ENCODE data around the gene S100A16.
"Not testable (repeated sequence)": the region's sequence is repeated elsewhere in the genome, so short reads cannot be mapped to it uniquely, and the experiment has no call there.

The S100A16 gene, protein sequence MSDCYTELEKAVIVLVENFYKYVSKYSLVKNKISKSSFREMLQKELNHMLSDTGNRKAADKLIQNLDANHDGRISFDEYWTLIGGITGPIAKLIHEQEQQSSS

DNA sequence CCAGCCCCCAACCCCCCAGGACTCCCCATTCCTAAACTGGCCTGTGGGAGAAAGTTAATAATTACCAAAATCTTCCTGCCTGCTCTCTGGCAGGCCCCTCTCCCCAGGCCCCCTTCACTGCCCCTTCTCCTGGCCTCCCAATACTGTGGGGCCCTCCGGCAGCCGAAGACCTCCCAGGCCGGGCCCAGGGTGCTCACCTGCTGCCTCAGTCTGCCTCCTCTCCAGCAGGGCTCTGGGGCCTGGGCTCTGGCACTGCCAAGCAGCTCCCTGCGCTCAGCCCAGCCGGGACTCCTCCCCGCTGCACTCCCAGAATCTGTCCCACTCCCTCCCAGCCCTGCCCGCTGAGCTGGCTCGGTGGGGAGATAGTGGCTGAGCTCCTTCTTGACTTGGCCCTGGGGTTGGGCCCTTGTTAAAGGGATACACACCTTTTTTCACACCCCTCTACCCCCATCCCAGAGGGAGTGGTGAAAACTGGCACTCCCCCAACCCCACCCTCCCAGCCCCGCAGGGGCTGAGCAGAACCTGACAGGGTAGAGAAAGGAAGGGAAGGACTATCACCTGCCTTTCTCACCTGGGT, at the start of gene S100A16:
TSS of gene S100A16 (minus strand) at position 383 of the 577 bp plus-strand sequence. CDS start 4,986 bp downstream, outside the sequence.
- DNase-seq = peak; percentile 66

DNA sequence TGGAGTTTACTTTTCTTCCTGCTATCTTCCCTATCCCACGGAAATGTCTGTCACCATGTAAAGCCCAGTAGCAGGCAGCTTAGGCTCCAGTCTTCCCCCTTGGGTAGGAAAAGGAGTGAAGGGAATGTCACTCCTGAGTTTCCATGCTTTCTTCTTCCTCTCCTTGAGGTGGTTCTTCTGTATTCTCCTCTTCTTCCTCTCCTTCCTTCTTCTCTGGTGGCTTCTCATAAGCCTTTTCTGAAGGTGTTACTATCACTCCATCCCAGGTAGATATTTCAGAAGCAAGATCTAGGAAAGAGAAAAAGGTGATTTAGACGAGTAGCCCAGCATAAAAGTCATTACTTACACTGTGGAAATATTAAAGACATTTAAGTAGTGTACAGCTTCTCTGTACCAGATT, 49.3 kb upstream of the S100A16 start:
- DNase-seq = no peak

DNA sequence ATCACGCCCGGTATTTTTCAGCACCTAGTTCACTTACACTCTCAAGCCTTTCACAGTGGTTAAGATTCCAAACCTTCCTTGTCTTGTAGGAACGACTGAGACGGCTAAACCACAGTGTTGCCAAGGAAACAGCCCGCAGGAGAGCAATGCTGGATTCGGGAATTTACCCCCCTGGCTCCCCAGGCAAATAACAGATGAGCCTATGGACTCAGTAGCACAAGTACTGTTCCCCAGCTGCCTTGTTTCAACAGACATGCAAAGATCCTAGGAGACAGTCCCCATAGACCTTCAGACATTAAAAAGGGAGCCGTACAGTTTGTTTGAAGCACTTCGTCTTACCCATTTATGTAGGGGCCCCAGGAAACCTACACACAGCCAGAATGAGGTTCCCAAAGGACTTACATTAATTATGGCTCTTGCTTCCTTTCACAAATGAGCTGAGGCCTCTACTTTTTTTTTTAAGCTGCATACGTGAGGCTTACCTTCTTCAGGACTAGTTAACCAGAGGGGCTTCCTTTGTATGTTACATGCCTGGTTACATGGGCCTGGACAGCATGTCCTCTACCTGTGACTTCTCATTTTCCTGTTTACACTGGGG, 48.3 kb upstream of the S100A16 start:
- peak; percentile 30 for DNase-seq

DNA sequence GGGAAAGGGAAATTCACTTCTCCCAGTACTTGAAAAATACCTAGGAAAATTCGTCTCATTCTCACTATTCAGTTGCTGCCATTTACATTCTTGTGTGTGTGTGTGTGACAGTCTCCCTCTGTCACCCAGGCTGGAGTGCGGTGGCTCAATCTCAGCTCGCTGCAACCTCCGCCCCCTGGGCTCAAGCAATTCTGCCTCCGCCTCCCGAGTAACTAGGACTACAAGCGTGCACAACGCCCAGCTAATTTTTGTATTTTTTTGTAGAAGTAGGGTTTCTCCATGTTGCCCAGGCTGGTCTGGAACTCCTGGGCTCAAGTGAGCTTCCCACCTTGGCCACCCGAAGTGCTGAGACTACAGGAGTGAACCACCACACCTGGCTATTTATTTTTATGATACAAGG, 46.7 kb upstream of the S100A16 start:
- no peak for DNase-seq

DNA sequence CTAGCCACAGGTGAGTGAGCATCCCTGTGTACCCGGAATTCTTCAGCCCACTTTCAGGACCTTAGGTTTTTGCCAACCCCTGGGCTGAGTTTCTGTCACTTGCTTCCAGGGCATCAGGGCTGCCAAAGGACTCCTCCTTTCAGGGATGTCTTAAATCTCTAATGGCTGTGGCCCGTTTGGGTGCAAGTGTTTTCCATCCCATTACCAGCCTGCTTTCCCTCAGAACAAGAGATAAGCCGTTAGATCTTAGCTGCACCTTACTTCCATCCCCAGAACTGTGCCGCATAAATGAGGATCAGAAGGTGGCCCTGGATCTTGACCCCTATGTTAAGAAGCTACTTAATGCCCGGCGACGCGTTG, 46.2 kb upstream of the S100A16 start:
- DNase-seq = no peak

DNA sequence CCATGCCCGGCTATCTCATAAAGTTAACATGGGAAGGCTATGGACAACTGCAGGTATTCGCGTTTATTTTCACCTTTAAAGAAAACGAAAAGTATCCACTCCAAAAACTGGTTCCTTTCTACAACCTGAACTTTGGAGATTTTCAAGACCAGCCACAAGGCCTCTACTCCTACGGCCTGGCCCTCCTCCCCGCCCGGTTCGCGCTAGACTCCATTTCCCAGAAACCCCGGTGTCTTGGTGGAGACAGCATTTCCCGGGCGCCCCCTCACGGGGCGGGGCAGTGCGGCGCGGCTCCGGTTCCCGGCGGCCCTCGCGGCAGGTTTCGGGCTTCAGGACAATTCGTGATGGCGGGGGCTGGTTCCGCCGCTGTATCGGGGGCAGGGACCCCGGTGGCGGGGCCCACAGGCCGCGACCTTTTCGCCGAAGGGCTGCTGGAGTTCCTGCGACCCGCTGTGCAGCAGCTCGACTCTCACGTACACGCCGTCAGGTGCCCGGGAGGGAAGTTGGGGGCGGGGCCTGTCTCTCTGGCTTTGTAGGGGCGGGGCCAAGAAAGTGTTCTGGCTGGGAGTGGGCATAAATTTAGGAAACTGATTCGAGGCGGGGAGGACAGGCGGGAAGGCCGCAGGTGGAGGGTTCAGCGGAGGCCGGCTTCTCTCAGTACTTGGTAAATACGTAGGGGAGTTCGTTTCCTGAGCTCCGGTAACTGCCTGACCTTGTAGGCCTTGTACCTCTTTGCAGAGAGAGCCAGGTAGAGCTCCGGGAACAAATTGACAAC, 45.6 kb upstream of the S100A16 start, which contains the start of gene SNAPIN:
TSS of gene SNAPIN (plus strand) at position 304 of the 775 bp plus-strand sequence. CDS start at position 345, 41 bp downstream.
- peak; percentile 96 for DNase-seq

DNA sequence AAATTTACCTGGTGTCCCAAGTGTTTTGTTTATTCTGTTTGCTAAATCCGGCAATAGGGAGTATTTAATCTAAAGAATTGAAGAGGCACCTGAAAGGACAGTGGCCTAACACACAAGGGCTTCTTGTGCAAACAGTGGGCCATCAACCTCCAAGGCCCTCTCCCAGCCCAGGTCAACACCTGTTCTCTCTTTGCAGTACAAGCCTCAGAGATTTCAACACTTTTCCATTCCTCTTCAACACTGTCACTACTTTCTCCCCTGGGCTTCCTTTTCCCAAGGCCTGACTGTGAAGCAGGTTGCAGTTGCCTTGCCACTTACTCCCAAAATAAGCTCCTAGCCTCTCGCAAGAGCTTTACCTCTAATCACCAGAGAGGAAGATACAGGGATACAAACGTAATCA, 42.4 kb upstream of the S100A16 start:
- no peak for DNase-seq

DNA sequence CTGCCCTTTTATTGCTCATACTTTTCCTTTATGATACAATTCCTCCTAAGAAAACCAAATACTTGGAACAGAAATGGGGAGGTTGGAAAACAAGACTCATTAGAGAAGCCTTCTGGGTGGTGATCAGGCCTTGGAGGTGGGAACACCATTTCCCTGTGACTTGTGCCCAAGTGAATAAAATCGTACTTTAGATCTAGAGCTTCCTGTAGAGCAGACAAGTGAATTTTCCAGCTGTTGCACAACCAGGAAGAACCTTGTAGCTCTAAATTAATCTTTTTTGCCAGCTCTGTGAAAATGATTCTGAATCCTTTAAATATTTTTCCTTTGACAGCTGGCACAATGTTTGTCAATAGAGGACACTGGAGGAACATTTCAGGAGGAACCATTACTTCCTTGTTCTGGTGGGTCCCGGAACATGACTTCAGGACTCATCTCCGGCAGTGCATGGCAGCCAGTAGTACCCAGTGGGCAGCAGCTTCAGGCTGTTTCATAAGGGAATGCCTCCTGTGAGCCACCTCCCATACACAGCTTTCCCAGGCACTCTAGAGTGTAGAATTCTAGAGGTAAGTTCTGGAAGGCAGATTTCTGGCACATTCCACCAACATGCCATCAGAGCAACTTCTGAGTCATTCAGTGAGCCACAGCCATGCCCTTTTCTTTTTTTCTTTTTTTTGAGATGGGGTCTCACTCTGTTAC, 40.0 kb upstream of the S100A16 start:
- DNase-seq = peak; percentile 13

DNA sequence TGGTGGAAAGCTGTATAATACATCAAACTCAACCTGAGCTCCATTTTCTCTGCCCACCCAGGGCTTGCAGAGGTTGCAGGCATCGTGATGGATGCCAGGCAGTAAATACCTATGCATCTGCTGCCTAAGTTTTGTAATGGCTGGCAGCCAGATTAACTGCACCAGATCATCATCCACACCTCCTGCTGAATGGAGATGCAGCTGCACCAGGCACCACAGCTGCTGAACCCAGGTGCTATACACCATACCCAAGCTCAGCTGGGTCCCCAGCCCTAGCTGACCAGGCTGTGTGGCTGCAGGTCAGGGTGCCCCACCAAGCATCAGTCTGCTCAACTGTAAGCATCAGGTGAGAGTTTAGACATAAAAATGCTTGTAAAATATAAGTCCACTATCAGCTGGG, 38.8 kb upstream of the S100A16 start:
- no peak for DNase-seq

DNA sequence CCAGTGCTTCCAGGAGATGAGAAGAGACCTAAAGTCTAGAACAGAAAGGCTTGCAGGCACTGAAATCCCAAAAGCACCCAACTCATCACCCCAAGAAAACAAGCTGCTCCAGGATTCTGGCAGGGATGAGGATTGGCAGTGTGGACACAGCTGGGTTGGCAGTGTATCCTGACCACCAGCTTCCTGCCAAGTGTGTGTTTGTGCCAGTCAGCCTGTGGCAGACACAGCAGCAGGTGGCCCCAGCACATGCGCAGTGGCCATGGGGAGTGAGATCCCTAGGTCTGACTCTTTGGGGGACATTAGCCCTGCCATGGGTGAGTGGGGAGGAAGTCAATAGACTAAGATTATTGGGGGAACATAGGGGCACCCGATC, 36.9 kb upstream of the S100A16 start:
- DNase-seq = peak; percentile 26

DNA sequence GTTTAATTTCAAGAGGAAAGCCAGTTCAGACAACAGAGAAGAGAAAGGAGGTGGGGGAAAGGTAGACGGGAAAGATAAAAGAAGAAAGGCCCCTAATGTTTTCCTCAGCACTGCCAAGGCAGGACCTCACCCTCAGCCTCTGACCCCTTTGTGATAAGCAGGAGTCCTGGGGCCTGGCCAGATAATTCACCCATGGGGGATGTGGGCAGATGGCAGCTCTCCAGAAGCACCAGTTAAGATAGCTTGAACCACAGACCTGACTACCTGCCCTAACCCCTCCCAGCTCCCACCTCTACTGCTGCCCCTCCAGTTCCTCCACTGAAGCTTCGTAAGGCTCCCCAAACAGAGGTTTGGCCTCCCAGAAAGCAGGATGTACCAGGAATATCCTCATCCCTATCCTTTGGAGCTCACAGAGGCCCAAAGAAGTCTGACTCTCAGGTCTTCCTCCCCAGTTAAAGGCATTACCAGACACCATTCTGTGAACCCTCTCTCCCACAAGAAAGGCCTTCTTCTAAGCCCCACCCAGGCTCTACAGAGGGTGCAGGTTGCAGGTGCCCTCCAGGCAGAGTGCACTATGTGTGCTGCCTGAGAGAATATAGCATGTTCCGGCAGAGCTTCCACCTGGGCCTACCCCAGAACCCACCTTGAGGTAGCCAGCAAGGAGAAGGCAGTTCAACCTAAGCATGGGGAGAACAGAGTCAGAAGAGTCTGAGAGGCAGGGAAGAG, 36.4 kb upstream of the S100A16 start:
- peak; percentile 92 for DNase-seq

DNA sequence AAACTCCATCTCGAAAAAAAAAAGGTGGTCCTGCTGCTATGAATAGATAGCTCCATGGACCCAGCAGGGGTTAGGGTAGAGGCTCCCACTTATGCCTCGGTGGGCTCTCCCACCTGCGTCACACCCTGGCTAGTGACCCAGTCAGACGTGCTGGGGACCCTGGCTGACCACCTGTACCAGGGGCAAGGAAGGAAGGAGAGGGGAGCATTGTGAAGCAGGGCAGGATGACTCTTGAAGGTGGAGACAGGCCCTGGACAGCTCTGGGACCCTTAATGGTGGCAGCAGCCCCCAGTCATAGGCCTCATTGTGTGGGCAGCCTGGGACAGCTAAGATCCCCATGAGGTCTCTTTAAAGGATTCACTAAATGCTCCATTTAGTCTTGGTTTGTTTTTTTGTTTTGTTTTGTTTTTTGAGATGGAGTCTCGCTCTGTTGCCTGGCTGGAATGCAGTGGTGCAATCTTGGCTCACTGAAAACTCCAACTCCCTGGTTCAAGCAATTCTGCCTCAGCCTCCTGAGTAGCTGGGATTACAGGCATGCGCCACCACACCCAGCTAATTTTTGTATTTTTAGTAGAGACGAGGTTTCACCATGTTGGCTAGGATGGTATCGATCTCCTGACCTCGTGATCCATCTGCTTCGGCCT, 35.2 kb upstream of the S100A16 start:
- DNase-seq = no peak

DNA sequence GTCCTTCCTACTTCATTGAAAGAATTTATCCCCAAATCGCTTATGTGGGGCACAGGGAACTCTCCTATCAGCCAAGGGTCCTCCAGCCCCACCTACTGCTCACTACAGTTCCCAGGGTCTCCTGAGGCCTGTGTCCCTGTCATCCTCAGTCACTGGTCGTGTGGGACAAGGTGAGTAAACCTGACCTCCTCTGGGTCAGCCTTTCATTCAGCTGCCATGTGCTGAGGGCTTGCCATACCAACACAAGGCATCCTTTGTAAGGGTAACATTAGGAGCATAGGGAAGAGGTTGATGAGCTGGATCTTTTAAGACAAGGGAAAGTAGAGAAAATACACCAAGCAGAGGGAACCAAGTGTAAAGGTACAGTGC, 34.4 kb upstream of the S100A16 start:
- peak; percentile 12 for DNase-seq

DNA sequence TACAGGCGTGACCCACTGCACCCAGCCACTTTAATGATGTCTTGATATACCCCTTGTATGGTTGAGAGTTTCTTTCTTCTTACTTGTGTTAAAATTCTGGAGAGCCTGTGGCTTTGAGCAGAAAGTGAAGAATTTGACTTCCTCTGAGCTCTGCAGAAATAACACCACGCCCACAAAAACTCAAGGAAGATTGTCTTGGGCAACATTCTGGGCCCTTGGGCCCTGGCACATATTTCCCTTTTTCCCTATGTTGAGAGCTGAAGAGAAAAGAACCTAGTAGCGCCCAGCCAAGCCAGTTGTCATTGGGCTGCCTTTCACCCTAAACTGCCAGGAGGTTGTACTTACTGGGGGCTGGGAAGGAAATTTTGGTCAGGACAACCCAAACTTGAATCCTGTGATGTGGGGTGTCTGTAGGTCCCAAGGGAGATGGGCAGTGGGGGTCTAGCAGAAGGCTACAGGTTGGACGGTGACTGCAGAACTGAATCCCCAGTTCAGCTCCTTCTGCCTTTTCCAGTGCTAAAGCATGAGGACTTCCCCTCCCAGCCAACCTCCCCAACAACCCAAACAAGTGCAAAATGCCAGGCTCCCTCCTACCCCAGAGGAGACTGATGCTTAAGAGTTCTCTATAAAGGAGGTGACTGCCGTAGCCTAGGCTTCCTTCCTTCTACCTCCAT, 33.9 kb upstream of the S100A16 start:
- DNase-seq = peak; percentile 20

DNA sequence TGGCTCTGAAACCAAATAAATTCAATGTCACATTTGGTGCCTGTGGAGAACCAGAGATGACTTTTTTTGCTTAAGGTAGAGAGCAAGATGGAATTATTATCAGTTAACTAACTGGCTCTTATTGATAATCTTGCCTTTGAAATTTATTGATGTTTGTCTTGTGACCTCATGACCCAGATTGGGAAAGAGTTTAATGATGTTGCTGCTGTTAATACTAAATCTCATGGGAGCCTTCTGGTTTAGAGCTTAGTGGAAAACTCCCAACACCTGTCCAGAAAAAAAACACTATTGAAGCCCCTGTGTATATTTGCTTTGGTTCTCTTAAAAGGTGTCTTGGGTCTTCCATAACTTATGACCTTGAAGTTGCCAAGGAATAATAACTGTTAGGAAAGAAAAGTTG, 30.9 kb upstream of the S100A16 start:
- DNase-seq = no peak

DNA sequence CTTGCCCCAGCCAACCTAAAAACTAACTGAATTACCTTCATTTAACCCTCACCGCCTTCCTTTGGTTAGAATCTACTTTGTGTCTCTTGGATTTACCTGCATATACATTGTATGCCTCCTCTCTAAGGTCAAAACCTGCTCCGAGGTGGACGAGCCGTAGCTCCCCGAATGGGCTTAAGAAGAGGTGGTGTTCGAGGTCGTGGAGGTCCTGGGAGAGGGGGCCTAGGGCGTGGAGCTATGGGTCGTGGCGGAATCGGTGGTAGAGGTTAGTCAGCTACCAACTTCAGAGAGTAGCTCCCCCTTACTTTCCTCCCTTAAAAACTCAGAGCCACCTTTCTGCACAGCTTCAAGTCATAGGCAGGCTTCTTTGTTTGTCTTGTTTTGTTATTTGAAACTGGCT, 30.2 kb upstream of the S100A16 start:
- no peak for DNase-seq

DNA sequence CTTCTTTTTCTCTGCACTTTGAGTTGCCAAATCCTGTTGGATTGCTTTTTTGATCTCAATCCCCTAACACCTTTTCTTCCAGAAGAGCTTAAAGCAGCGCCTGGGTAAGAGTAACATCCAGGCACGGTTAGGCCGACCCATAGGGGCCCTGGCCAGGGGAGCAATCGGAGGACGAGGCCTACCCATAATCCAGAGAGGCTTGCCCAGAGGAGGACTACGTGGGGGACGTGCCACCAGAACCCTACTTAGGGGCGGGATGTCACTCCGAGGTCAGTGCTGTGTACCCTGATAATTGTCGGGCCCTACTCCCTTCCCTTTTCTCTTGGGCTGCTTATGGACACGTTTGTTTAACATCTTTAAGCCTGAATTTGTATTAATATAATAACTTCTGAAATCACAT, 29.2 kb upstream of the S100A16 start:
- DNase-seq = no peak

DNA sequence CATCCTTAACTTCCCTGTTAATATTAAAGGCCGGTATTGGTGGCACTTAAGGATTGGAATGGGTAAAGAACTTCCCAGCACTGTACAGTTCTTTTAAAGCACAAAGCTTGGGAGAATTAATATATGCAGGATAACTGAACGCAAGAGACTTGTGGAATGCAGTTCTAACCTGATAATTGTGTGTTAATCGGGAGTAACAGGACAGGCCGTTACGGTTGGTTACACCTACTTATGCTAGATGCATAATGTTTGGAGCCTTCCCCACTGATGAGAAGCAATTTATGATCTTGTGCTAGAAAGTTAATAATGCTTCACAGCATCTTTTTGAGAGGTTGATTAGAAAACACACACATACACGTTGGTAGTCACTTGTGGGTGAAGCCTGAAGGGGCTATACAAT, 27.9 kb upstream of the S100A16 start:
- no peak for DNase-seq

DNA sequence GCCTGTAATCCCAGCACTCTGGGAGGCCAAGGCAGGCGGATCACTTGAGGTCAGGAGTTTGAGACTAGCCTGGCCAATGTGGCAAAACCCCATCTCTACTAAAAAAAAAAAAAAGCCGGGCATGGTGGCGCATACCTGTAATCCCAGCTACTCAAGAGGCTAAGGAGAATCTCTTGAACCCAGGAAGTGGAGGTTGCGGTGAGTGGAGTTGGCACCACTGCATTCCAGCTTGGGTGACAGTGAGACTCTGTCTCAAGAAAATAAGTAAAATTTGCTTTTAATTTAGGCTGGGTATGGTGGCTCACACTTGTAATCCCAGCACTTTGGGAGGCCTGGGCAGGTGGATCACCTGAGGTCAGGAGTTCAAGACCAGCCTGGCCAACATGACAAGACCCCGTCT, 27.3 kb upstream of the S100A16 start:
- not testable (repeated sequence) for DNase-seq

DNA sequence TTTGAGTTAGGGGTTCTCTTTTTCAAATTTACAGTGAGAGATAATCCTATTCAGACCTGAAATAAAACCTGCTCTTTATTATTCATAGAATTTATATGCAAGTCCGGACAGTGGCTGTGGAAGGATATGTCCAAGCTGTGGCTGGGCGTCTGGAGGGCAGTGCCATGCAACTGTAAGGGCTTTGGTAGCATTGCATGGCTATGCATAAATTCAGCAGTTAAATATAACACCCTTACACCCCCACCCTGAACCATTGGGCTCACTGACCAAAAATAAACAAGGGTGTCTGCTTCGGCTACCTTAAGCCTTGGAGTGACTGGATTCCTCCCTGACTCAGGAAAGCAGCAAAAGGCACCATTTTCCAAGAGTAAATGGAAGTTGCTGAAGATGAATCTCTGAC, 26.3 kb upstream of the S100A16 start:
- DNase-seq = no peak

DNA sequence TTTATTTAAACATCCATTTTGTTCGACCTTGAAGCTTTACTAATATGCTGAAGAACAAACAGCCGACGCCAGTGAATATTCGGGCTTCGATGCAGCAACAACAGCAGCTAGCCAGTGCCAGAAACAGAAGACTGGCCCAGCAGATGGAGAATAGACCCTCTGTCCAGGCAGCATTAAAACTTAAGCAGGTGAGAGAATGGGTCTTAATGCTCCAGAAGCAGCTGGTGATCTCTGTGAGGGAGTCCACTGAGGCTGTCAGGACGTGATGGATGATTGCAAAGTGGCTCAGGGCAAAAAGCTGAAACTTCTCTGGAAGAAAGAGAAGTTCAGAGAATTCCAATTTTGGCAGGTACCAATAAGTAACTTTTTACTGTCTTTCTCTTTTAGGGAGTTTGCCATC, 25.3 kb upstream of the S100A16 start:
- DNase-seq = no peak

DNA sequence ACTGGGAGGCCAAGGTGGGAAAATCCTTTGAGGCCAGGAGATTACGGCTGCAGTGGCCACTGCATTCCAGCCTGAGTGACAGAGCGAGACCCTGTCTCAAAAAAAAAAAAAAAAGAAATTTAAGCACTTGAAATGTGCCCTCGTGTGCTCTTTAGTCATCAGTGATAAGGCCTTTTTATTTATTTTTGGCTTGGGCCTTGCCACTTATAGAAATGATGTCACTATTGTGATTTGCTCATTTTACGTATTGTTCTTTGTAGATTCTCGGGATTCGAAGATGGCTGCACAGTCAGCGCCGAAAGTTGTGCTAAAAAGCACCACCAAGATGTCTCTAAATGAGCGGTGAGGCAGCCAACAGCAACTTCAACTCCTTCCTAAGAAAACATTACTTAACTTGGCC, 23.4 kb upstream of the S100A16 start:
- no peak for DNase-seq
